ENCODE data around the gene SPATA24. TPM values are rescaled to one million over a fixed set of nuclear protein-coding genes. Genes with fewer than 3 reads are reported as not detected.

Gene SPATA24
- total RNA-seq, 1 donor from 2014 or later = not detected

DNA sequence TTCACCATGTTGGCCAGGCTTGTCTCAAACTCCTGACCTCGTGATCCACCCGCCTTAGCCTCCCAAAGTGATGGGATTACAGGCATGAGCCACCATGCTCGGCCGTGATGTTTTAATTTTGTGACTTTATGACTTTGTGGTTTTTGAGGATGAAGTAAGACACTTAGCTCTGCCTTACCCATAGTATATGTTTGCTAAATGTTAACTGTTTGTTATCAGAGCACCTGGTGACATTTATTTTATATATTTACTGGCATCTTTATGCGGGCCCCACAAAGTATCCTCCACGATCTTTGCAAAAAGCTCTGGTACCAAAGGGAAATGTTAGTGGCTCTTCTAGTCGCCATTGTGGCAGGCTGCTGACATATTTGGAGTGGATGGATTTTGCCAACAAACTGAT lies 27.5 kb downstream of the SPATA24 start:
- Histone ChIP-seq H3K27ac (no peak overlapping the region), H3K36me3 (peaks cover 10 to 16% of the 10 kb centered on the region in 2 donors), H3K9me3 (no peaks in the 10 kb centered on the region), H3K27me3 (no peaks in the 10 kb centered on the region), H3K4me3 (no peak overlapping the region), H3K4me1 (no peaks in the 10 kb centered on the region)
- no peak for DNase-seq (ENCODE audit: low spot score in 2 of 2)
- no peak for TF ChIP-seq CTCF (IDR thresholded peaks at IDR 0.05)
- intact Hi-C loops (cut with DNase I) = no loop called here

DNA sequence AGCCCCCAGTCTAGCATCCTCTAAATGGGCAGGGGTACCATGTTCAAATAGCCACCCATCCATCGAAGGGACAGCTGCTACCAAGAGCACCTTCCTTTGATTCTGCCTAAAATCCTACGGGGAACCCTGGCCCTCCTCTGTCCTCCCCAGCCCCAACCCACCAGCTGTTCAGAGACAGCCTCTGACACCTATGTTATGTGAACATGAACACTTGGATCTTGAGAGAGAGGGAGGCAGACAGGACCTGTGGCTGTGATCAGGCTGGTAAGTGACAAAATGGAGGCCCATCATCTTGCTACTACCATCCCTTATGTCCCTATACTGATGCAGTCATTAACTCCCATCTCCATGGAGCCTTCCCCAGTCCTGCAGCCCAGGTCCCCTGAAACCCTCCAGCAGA lies 29.0 kb downstream of the SPATA24 start:
- no peaks in the 10 kb centered on the region for H3K4me1 ChIP-seq
- no peak for DNase-seq (ENCODE audit: low spot score in 2 of 2)
- H3K36me3 ChIP-seq = peaks cover 13 to 28% of the 10 kb centered on the region in 2 donors
- H3K4me3 ChIP-seq = no peak overlapping the region
- H3K27me3 ChIP-seq = no peaks in the 10 kb centered on the region
- intact Hi-C loops (cut with DNase I) = no loop called here
- no peak for TF ChIP-seq CTCF (IDR thresholded peaks at IDR 0.05)
- no peaks in the 10 kb centered on the region for H3K9me3 ChIP-seq
- no peak overlapping the region for H3K27ac ChIP-seq

GRCh38 chr5:139371482-139372435 lies 32.1 kb downstream of the SPATA24 start:
- intact Hi-C loops (cut with DNase I) = no loop called here

DNA sequence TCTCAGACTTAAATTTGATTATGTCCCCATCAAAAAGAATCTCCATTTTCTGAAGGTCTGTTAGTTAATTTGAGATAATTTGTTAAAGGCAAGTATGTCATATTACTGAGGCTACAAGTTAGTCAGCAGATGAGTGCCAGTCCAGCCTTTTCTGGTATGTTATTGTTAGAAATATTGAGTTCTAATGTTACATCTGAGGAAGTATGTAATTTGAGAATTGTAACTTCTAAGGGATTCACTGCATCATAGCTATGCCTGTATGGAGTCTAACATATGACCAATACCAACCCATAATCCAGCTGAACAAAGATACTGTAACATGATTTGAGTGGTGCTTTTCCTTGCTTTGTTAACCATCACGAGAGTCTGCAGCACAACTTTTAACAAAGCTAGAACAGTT lies 34.7 kb downstream of the SPATA24 start:
- Histone ChIP-seq H3K4me3 (no peak overlapping the region), H3K27me3 (no peaks in the 10 kb centered on the region), H3K9me3 (no peaks in the 10 kb centered on the region), H3K27ac (no peak overlapping the region), H3K4me1 (no peaks in the 10 kb centered on the region), H3K36me3 (peaks cover 56 to 81% of the 10 kb centered on the region in 2 donors)
- DNase-seq (ENCODE audit: low spot score in 2 of 2) = no peak
- TF ChIP-seq CTCF (IDR thresholded peaks at IDR 0.05) = no peak
- intact Hi-C loops (cut with DNase I) = no loop called here

More at GRCh38 chr5:139371482-139372435, 32.1 kb downstream of the SPATA24 start:
- Histone ChIP-seq H3K4me3 (no peak overlapping the region), H3K27ac (no peak overlapping the region), H3K9me3 (no peaks in the 10 kb centered on the region), H3K36me3 (peaks cover 31 to 56% of the 10 kb centered on the region in 2 donors), H3K4me1 (no peaks in the 10 kb centered on the region), H3K27me3 (no peaks in the 10 kb centered on the region)
- DNase-seq (ENCODE audit: low spot score in 2 of 2) = no peak
- TF ChIP-seq CTCF (IDR thresholded peaks at IDR 0.05) = no peak

- no peak for DNase-seq (ENCODE audit: low spot score in 2 of 2)
- Histone ChIP-seq H3K4me3 (no peak overlapping the region), H3K9me3 (no peaks in the 10 kb centered on the region), H3K27me3 (no peaks in the 10 kb centered on the region), H3K27ac (no peak overlapping the region), H3K36me3 (peaks cover 62 to 87% of the 10 kb centered on the region in 2 donors), H3K4me1 (no peaks in the 10 kb centered on the region)
- intact Hi-C loops (cut with DNase I) = no loop called here
- TF ChIP-seq CTCF (IDR thresholded peaks at IDR 0.05) = no peak
Observed at GRCh38 chr5:139368613-139369012, 35.3 kb downstream of the SPATA24 start.

Measured in ascending aorta (tissue), 2 donors.